HCT116 (cell line): ENCODE results near the gene CNN1. TPM values are rescaled to one million over a fixed set of nuclear protein-coding genes. Genes with fewer than 3 reads are reported as not detected.

Source experiments
- ATAC-seq: fragments of 200-7000 bp; cut with Tn5 transposase; 2 replicates; pipeline ENCODE4 v1.9.1; 2020; ENCODE audit warnings: mild to moderate bottlenecking, moderate library complexity
- BruUV-seq: library from RNA; stranded (reverse); fragments of 400-500 nt; replicated peaks from 2 replicates; lab custom pipeline; 2021; lab: Mats Ljungman, UMichigan
- CTCF ChIA-PET: fragments of 300-600 bp; sonication (Branson Sonifier 250); formaldehyde crosslinking; loops from one replicate; lab custom pipeline; 2021; ENCODE audit warnings: antibody characterized with exemption; lab: Charles Lee
- POLR2A ChIA-PET: fragments of 300-600, 350-600 bp; sonication (Branson Sonifier 250); formaldehyde crosslinking; loops from one replicate; lab custom pipeline; 2021; ENCODE audit warnings: antibody characterized with exemption; lab: Charles Lee
- RAD21 ChIA-PET, 2 experiments: fragments of 300-600 bp; sonication (Branson Sonifier 250); formaldehyde crosslinking; loops; one replicate each; lab custom pipeline; 2023; ENCODE audit warnings: low total read pairs in 2 of 2; ENCODE audit not compliant: uncharacterized antibody in 2 of 2, unreplicated experiment in 2 of 2, low non-redundant PET in 1 of 2; lab: Charles Lee
- DNase-seq: peaks from one replicate; pipeline ENCODE4 v3.0.0-alpha.2; 2010; ENCODE audit warnings: low read depth, low spot score
- H2AFZ ChIP-seq: fragments of 200-600 bp; shearing (Covaris generic), sonication (generic); 2 replicates; pipeline ENCODE4 v1.6.1; 2017; ENCODE audit warnings: low read depth, mixed run types, mixed read lengths, antibody characterized with exemption, low read length; ENCODE audit not compliant: poor library complexity, severe bottlenecking
- H3K27ac ChIP-seq: 2 replicates; pipeline ENCODE4 v1.5.1; 2012; ENCODE audit warnings: low read depth, low read length
- H3K27me3 ChIP-seq: fragments of 200-600 bp; sonication (generic); 2 replicates; pipeline ENCODE4 v1.6.1; 2016; ENCODE audit warnings: mixed run types, low read length, mixed read lengths; ENCODE audit not compliant: insufficient read depth
- H3K36me3 ChIP-seq, 2 experiments: fragments of 200-500 bp in 1 of 2; fragments of 200-600 bp in 1 of 2; sonication (Bioruptor generic) in 1 of 2; sonication (generic) in 1 of 2; 2 replicates each; pipeline versions ENCODE4 v1.5.1 to v1.6.1; 2014 to 2016; ENCODE audit warnings: low read length in 2 of 2, inconsistent platforms in 1 of 2, mixed read lengths in 1 of 2, mixed run types in 1 of 2; ENCODE audit not compliant: insufficient read depth in 2 of 2, control insufficient read depth in 1 of 2
- H3K4me1 ChIP-seq, 2 experiments: fragments of 200-600 bp in 1 of 2; sonication (generic) in 1 of 2; 2 replicates each; pipeline versions ENCODE4 v1.5.1 to v1.6.1; 2012 to 2017; ENCODE audit warnings: low read length in 2 of 2, inconsistent platforms in 1 of 2, mild to moderate bottlenecking in 1 of 2, mixed read lengths in 1 of 2, mixed run types in 1 of 2, moderate library complexity in 1 of 2; ENCODE audit not compliant: insufficient read depth in 2 of 2, control insufficient read depth in 1 of 2
- H3K4me2 ChIP-seq: fragments of 200-600 bp; sonication (generic); 2 replicates; pipeline ENCODE4 v1.6.1; 2017; ENCODE audit warnings: mixed run types, low read length, mixed read lengths
- H3K4me3 ChIP-seq, 2 experiments: fragments of 200-600 bp in 1 of 2; sonication (generic) in 1 of 2; replicated peaks in 1 of 2; 2 replicates each; pipeline ENCODE4 v1.5.1; 2011 to 2016; ENCODE audit warnings: low read length in 2 of 2, control low read depth in 1 of 2, low read depth in 1 of 2, mild to moderate bottlenecking in 1 of 2, mixed read lengths in 1 of 2, mixed run types in 1 of 2
- H3K79me2 ChIP-seq: fragments of 200-600 bp; sonication (generic); 2 replicates; pipeline ENCODE4 v1.6.1; 2017; ENCODE audit warnings: mild to moderate bottlenecking, mixed run types, low read length, moderate library complexity, mixed read lengths; ENCODE audit not compliant: insufficient read depth
- H3K9ac ChIP-seq: fragments of 200-600 bp; sonication (generic); 2 replicates; pipeline ENCODE4 v1.6.1; 2016; ENCODE audit warnings: low read length, mixed read lengths
- H3K9me2 ChIP-seq: fragments of 200-600 bp; sonication (generic), shearing (Covaris generic); 2 replicates; pipeline ENCODE4 v1.6.1; 2017; ENCODE audit warnings: mixed run types, mild to moderate bottlenecking, moderate library complexity; ENCODE audit not compliant: insufficient read depth
- H3K9me3 ChIP-seq, 2 experiments: fragments of 200-500 bp in 1 of 2; fragments of 200-600 bp in 1 of 2; sonication (Bioruptor generic) in 1 of 2; sonication (generic) in 1 of 2; 2 replicates each; pipeline ENCODE4 v1.6.1; 2014 to 2017; ENCODE audit warnings: low read length in 2 of 2, mixed read lengths in 2 of 2, inconsistent platforms in 1 of 2, low read depth in 1 of 2, mild to moderate bottlenecking in 1 of 2, mixed run types in 1 of 2, moderate library complexity in 1 of 2; ENCODE audit not compliant: control insufficient read depth in 1 of 2, insufficient read depth in 1 of 2
- H4K20me1 ChIP-seq: fragments of 200-600 bp; sonication (generic), shearing (Covaris generic); 2 replicates; pipeline ENCODE4 v1.6.1; 2017; ENCODE audit warnings: mixed run types, mild to moderate bottlenecking, moderate library complexity; ENCODE audit not compliant: insufficient read depth
- CBX3 ChIP-seq: IDR thresholded peaks from 2 replicates; pipeline ENCODE4 v1.6.1; 2012; ENCODE audit warnings: low read depth
- CEBPB ChIP-seq: IDR thresholded peaks from 2 replicates; pipeline ENCODE4 v1.6.1; 2012; ENCODE audit warnings: low read depth
- CTCF ChIP-seq, 3 experiments: fragments of 200-600 bp in 1 of 3; sonication (generic) in 1 of 3; IDR thresholded peaks in 2 of 3; conservative IDR thresholded peaks in 1 of 3; 2 replicates each; pipeline ENCODE4 v1.5.1; 2012 to 2017; ENCODE audit warnings: low read depth in 2 of 3, low read length in 2 of 3, antibody characterized with exemption in 1 of 3, borderline replicate concordance in 1 of 3, control low read depth in 1 of 3, mild to moderate bottlenecking in 1 of 3, mixed read lengths in 1 of 3, mixed run types in 1 of 3, moderate library complexity in 1 of 3; ENCODE audit not compliant: insufficient read depth in 1 of 3
- EGR1 ChIP-seq: IDR thresholded peaks from 2 replicates; pipeline ENCODE4 v1.6.1; 2012; ENCODE audit warnings: low read depth
- ELF1 ChIP-seq: IDR thresholded peaks from 2 replicates; pipeline ENCODE4 v1.6.1; 2012; ENCODE audit warnings: low read depth, borderline replicate concordance
- EZH2phosphoT487 ChIP-seq: fragments of 200-600 bp; IDR thresholded peaks from 2 replicates; pipeline ENCODE4 v1.6.1; 2018; ENCODE audit warnings: antibody characterized with exemption, borderline replicate concordance
- MAX ChIP-seq: IDR thresholded peaks from 2 replicates; pipeline ENCODE4 v1.6.1; 2012
- POLR2A ChIP-seq: IDR thresholded peaks from 2 replicates; pipeline ENCODE4 v1.7.0; 2011; ENCODE audit warnings: borderline replicate concordance; ENCODE audit not compliant: insufficient read depth, insufficient read length; ENCODE audit errors: extremely low read depth
- POLR2AphosphoS5 ChIP-seq: IDR thresholded peaks from 2 replicates; pipeline ENCODE4 v1.6.1; 2011; ENCODE audit warnings: mild to moderate bottlenecking, low read depth, low read length, moderate library complexity
- RAD21 ChIP-seq: IDR thresholded peaks from 2 replicates; pipeline ENCODE4 v1.6.1; 2012; ENCODE audit warnings: low read depth, mild to moderate bottlenecking
- SIN3A ChIP-seq: IDR thresholded peaks from 2 replicates; pipeline ENCODE4 v1.6.1; 2012; ENCODE audit warnings: low read depth
- SP1 ChIP-seq: IDR thresholded peaks from 2 replicates; pipeline ENCODE4 v1.6.1; 2012; ENCODE audit warnings: low read depth
- ZBTB33 ChIP-seq: IDR thresholded peaks from 2 replicates; pipeline ENCODE4 v1.6.1; 2011; ENCODE audit warnings: mild to moderate bottlenecking, low read length, moderate library complexity; ENCODE audit not compliant: insufficient replicate concordance; ENCODE audit errors: extremely low read depth
- ZFX ChIP-seq: fragments of 450-650 bp; IDR thresholded peaks from 2 replicates; pipeline ENCODE4 v1.6.1; 2017
- intact Hi-C: fragments of 100-400 bp; cut with micrococcal nuclease; formaldehyde crosslinking; loops from 2 replicates; pipeline ENCODE4 v1.10.0; 2022
- total RNA-seq: library from RNA; stranded (reverse); gene quantifications from one replicate; pipeline ENCODE4 v1.2.1, GENCODE V29; 2021; ENCODE audit not compliant: unreplicated experiment

CNN1 gene
- total RNA-seq, 1 experiment from 2014 or later = 0.64 TPM

GRCh38 chr19:11530432-11530831, 8.2 kb upstream of the CNN1 start:
- Histone ChIP-seq H3K4me3 (no peak overlapping the region), H3K4me1 (peaks cover 26 to 50% of the 10 kb centered on the region in 2 experiments), H4K20me1 (no peaks in the 10 kb centered on the region), H3K4me2 (no peak overlapping the region), H3K9me3 (no peaks in the 10 kb centered on the region), H3K9ac (no peak overlapping the region), H3K79me2 (peaks cover 21% of the 10 kb centered on the region), H2AFZ (no peak overlapping the region), H3K9me2 (no peaks in the 10 kb centered on the region), H3K27ac (no peak overlapping the region), H3K36me3 (no peaks in the 10 kb centered on the region), H3K27me3 (no peaks in the 10 kb centered on the region)
- no TSS peak for BruUV-seq
- ATAC-seq (peak; percentile 57), DNase-seq (peak; percentile 96)
- ChIA-PET RAD21 (interaction anchor here (0.6 kb wide), 2 partner anchors 20 to 24 kb away, joined by 5 to 6 read pairs; no protein-coding TSS in a partner anchor), POLR2A (interaction anchor here (0.7 kb wide), 1 partner anchor 29 kb away, joined by 3 read pairs; the partner anchor contains the start of gene ELOF1), CTCF (interaction anchor here (0.7 to 1.2 kb wide), 2 partner anchors 28 to 149 kb away, joined by 3 to 6 read pairs; partner anchors contain the start of gene ELOF1)
- intact Hi-C loops = no loop called here
- TF ChIP-seq EZH2phosphoT487 (no peak), ZBTB33 (no peak), POLR2AphosphoS5 (no peak; the same call in 1 of the 2 replicates), RAD21 (peak; percentile 32; the same call in 1 of the 2 replicates), EGR1 (peak; percentile 40; the same call in 1 of the 2 replicates), CEBPB (peak; percentile 52; the same call in 1 of the 2 replicates), CBX3 (peak; percentile 58; the same call in 1 of the 2 replicates), MAX (peak; percentile 98), CTCF (IDR thresholded peaks at IDR 0.05 in 2 of 3, conservative IDR thresholded peaks at IDR 0.05 in 1 of 3; ENCODE audit: borderline replicate concordance in 1 of 3, insufficient read depth in 1 of 3, low read depth in 2 of 3, low read length in 2 of 3) (peak; percentile 31 to 62 (median 47); a peak in 5 of 6 replicates), ZFX (no peak), SIN3A (peak; percentile 81; the same call in 1 of the 2 replicates), SP1 (peak; percentile 87), POLR2A (no peak), ELF1 (no peak)
